Measurements from ENCODE around the gene IGFBP4.

IGFBP4 gene

GRCh38 chr17:40472733-40473452 is 29.6 kb downstream of the IGFBP4 start:
- no peak for DNase-seq

- DNase-seq: no peak
These were observed 30.5 kb downstream of the IGFBP4 start for GRCh38 chr17:40473573-40474365.

GRCh38 chr17:40474419-40475002 is 31.3 kb downstream of the IGFBP4 start:
- no peak for DNase-seq

- DNase-seq: no peak
These were observed 32.1 kb downstream of the IGFBP4 start for GRCh38 chr17:40475234-40475908.

- DNase-seq: no peak
These were observed 34.5 kb downstream of the IGFBP4 start for GRCh38 chr17:40477796-40478195.

GRCh38 chr17:40478486-40478885 is 35.2 kb downstream of the IGFBP4 start:
- no peak for DNase-seq

- DNase-seq: peak; percentile 19 to 43 (median 29)
These were observed 36.7 kb downstream of the IGFBP4 start for GRCh38 chr17:40479754-40480480.

GRCh38 chr17:40480501-40481003 is 37.3 kb downstream of the IGFBP4 start:
- DNase-seq: peak in 3 of 4 experiments; percentile 20 to 23 (median 22)

- DNase-seq: no peak
These were observed 37.9 kb downstream of the IGFBP4 start for GRCh38 chr17:40481106-40481505.

- no peak for DNase-seq
These were observed 39.5 kb downstream of the IGFBP4 start for GRCh38 chr17:40482722-40483121.

- no peak for DNase-seq
These were observed 40.4 kb downstream of the IGFBP4 start for GRCh38 chr17:40483679-40484078.

- DNase-seq: no peak
These were observed 41.2 kb downstream of the IGFBP4 start for GRCh38 chr17:40484285-40484972.

- DNase-seq: no peak
These were observed 41.8 kb downstream of the IGFBP4 start for GRCh38 chr17:40484973-40485530.

GRCh38 chr17:40485851-40486521 is 42.7 kb downstream of the IGFBP4 start:
- peak; percentile 19 to 58 (median 24) for DNase-seq

- DNase-seq: peak; percentile 23 to 55 (median 46)
These were observed 43.5 kb downstream of the IGFBP4 start for GRCh38 chr17:40486522-40487370.

GRCh38 chr17:40487371-40488020 is 44.2 kb downstream of the IGFBP4 start:
- no peak for DNase-seq

- DNase-seq: peak in 3 of 4 experiments; percentile 7 to 39 (median 25)
These were observed 47.1 kb downstream of the IGFBP4 start for GRCh38 chr17:40490289-40490853.

GRCh38 chr17:40490982-40491381 is 47.7 kb downstream of the IGFBP4 start:
- DNase-seq: no peak

- no peak for DNase-seq
These were observed 48.2 kb downstream of the IGFBP4 start for GRCh38 chr17:40491486-40491885.

Data from suppressor macrophage (primary cell).